GM18519 (cell line): ENCODE measurements around the gene ZNG1E.
"Not testable (repeated sequence)": the region's sequence is repeated elsewhere in the genome, so short reads cannot be mapped to it uniquely, and the experiment has no call there.

Experiments
- ATAC-seq: cut with Tn5 transposase; IDR thresholded peaks from one replicate; pipeline ENCODE4 v1.9.1; 2021; ENCODE audit warnings: mild to moderate bottlenecking, moderate library complexity; ENCODE audit not compliant: unreplicated experiment, low FRiP score

Gene ZNG1E

GRCh38 chr9:65675589-65676021 is at the start of gene ZNG1E:
TSS of gene ZNG1E (plus strand) at chr9:65675928. CDS start at chr9:65675977, 49 bp downstream.
- ATAC-seq: not testable (repeated sequence)

- not testable (repeated sequence) for ATAC-seq
These were observed 2.1 kb upstream of the ZNG1E start for GRCh38 chr9:65673579-65673978.

- not testable (repeated sequence) for ATAC-seq
These were observed 710 bp upstream of the ZNG1E start for GRCh38 chr9:65675018-65675417.

DNA sequence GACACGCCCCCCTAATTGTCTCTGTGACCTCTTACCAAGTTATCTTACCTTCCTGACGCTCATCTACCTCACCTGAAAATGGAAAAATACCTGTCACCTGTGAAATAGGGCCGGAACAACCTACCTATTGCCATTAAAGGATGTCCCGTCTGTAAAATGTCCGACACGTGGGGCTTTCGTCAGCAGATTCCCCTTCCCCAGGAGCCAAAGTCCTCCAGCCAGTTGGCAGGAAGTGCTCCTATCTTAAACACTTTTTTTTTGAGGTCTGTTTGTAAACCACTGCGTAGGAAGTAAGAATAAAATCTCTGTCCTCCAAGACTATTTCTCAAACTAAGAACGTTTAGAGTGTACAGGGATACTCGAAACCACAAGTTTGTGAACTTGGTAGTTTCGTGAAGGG is 661 bp downstream of the ZNG1E start:
- not testable (repeated sequence) for ATAC-seq

DNA sequence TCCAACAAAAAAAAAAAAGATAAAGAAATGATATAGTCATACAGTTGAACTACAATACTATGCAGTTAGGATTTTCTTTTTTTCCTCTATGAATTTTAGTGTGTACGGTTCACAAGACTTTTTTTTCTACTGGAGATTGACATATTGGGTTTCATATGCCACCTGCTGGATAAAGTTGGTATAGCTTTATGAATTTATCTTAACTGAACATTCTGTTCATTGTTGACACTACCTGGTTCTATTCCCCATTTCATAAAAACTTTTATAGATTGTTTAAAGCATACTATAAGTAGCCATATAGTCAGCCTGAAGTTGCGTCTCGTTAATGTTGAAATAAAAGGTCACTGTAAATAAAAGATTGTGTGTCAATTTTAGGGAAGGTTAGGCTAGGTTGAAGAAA is 2.8 kb downstream of the ZNG1E start:
- ATAC-seq: not testable (repeated sequence)

GRCh38 chr9:65703550-65703949 is 27.8 kb downstream of the ZNG1E start:
- not testable (repeated sequence) for ATAC-seq

DNA sequence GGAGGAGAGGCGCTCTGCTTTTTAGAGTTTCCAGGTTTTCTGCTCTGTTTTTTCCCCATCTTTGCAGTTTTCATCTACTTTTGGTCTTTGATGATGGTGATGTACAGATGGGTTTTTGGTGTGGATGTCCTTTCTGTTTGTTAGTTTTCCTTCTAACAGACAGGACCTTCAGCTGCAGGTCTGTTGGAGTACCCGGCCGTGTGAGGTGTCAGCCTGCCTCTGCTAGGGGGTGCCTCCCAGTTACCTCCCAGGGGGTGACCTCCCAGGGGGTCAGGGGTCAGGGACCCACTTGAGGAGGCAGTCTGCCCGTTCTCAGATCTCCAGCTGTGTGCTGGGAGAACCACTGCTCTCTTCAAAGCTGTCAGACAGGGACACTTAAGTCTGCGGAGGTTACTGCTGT is 38.7 kb downstream of the ZNG1E start:
- not testable (repeated sequence) for ATAC-seq

- ATAC-seq: not testable (repeated sequence)
These were observed 61.4 kb downstream of the ZNG1E start, which contains the start of gene FOXD4L4 for GRCh38 chr9:65737096-65737564. TSS of gene FOXD4L4 (plus strand) at chr9:65737146. CDS start at chr9:65737146, 0 bp downstream.

DNA sequence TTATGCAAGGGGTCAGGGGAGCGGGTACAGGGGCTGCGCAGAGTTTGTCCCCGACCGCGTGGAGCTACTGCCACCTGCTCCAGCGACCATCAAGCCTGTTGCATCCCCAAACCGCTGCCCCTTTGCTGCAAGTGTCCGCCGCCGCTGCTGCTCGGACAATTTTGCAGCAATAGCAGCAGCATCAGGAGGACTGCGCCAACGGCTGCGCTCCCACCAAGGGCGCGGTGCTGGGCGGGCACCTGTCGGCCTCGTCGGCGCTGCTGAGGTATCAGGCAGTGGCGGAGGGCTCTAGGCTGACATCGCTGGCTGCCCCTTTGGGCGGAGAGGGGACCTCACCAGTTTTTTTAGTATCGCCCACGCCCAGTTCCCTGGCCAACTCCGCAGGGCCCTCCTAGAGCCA is 62.4 kb downstream of the ZNG1E start:
- not testable (repeated sequence) for ATAC-seq
